ENCODE data around the gene WNK1.

Gene WNK1

GRCh38 chr12:870378-870777, 118.0 kb downstream of the WNK1 start:
- DNase-seq: no peak

- DNase-seq: no peak
Observed at GRCh38 chr12:873954-874353, 121.6 kb downstream of the WNK1 start.

- DNase-seq: peak; percentile 96
Observed at GRCh38 chr12:879641-880040, 127.3 kb downstream of the WNK1 start.

GRCh38 chr12:880656-881055, 128.3 kb downstream of the WNK1 start:
- DNase-seq: no peak

- DNase-seq: no peak
Observed at GRCh38 chr12:884746-885414, 132.5 kb downstream of the WNK1 start.

GRCh38 chr12:885701-886100, 133.3 kb downstream of the WNK1 start:
- no peak for DNase-seq

GRCh38 chr12:886206-886605, 133.8 kb downstream of the WNK1 start:
- DNase-seq: no peak

GRCh38 chr12:894226-894625, 141.8 kb downstream of the WNK1 start:
- DNase-seq: no peak

- no peak for DNase-seq
Observed at GRCh38 chr12:896031-896430, 143.7 kb downstream of the WNK1 start.

- DNase-seq: no peak
Observed at GRCh38 chr12:897386-897785, 145.0 kb downstream of the WNK1 start.

- DNase-seq: no peak
Observed at GRCh38 chr12:902581-902980, 150.2 kb downstream of the WNK1 start.

GRCh38 chr12:903055-903454, 150.7 kb downstream of the WNK1 start:
- DNase-seq: no peak

GRCh38 chr12:904010-904414, 151.6 kb downstream of the WNK1 start:
- no peak for DNase-seq

- DNase-seq: no peak
Observed at GRCh38 chr12:905261-906031, 153.1 kb downstream of the WNK1 start.

GRCh38 chr12:906062-906585, 153.7 kb downstream of the WNK1 start:
- DNase-seq: no peak

GRCh38 chr12:907413-908185, 155.2 kb downstream of the WNK1 start:
- no peak for DNase-seq

- no peak for DNase-seq
Observed at GRCh38 chr12:909861-910260, 157.5 kb downstream of the WNK1 start.

- DNase-seq: no peak
Observed at GRCh38 chr12:910416-910815, 158.0 kb downstream of the WNK1 start.

GRCh38 chr12:911191-911826, 158.9 kb downstream of the WNK1 start:
- DNase-seq: no peak

GRCh38 chr12:912466-913235, 160.3 kb downstream of the WNK1 start:
- no peak for DNase-seq

GRCh38 chr12:913919-914698, 161.7 kb downstream of the WNK1 start:
- no peak for DNase-seq
